ENCODE results near the gene BCL2L15. TPM values are rescaled to one million over a fixed set of nuclear protein-coding genes. Genes with fewer than 3 reads are reported as not detected.

The BCL2L15 gene
- total RNA-seq, 4 donors from 2014 or later, result 1.4 to 3.1 TPM; not detected in 2

GRCh38 chr1:113849072-113849471 lies 38.3 kb downstream of the BCL2L15 start:
- DNase-seq, result no peak
- H3K9me3 ChIP-seq, result no peaks in the 10 kb centered on the region
- H3K27ac ChIP-seq, result no peak overlapping the region
- H3K27me3 ChIP-seq, result no peaks in the 10 kb centered on the region
- H3K36me3 ChIP-seq, result no peaks in the 10 kb centered on the region
- intact Hi-C loops (cut with DNase I; ENCODE audit: low total_unique reads), result no loop called here
- H3K4me3 ChIP-seq, result no peak overlapping the region
- no peaks in the 10 kb centered on the region for H3K4me1 ChIP-seq
- TF ChIP-seq POLR2A (IDR thresholded peaks at IDR 0.05) (no peak), CTCF (IDR thresholded peaks at IDR 0.05) (no peak)

GRCh38 chr1:113846391-113847035 lies 40.9 kb downstream of the BCL2L15 start:
- H3K27ac ChIP-seq, result no peak overlapping the region
- H3K9me3 ChIP-seq, result no peaks in the 10 kb centered on the region
- intact Hi-C loops (cut with DNase I; ENCODE audit: low total_unique reads), result no loop called here
- no peak overlapping the region for H3K4me3 ChIP-seq
- no peaks in the 10 kb centered on the region for H3K27me3 ChIP-seq
- no peaks in the 10 kb centered on the region for H3K4me1 ChIP-seq
- no peak for DNase-seq
- no peaks in the 10 kb centered on the region for H3K36me3 ChIP-seq
- TF ChIP-seq POLR2A (IDR thresholded peaks at IDR 0.05) (no peak), CTCF (IDR thresholded peaks at IDR 0.05) (no peak)

- Histone ChIP-seq H3K4me1 (no peaks in the 10 kb centered on the region), H3K27me3 (no peaks in the 10 kb centered on the region), H3K36me3 (no peaks in the 10 kb centered on the region), H3K9me3 (no peaks in the 10 kb centered on the region), H3K4me3 (no peak overlapping the region), H3K27ac (no peak overlapping the region)
- DNase-seq, result no peak
- intact Hi-C loops (cut with DNase I; ENCODE audit: low total_unique reads), result loop anchor here (10.0 kb wide), 1 partner anchor 458 kb away; no protein-coding TSS in a partner anchor
- no peak for TF ChIP-seq CTCF (IDR thresholded peaks at IDR 0.05)
- TF ChIP-seq POLR2A (IDR thresholded peaks at IDR 0.05), result no peak
Observed at GRCh38 chr1:113836534-113836933, 50.8 kb downstream of the BCL2L15 start.

- H3K27ac ChIP-seq, result no peak overlapping the region
- intact Hi-C loops (cut with DNase I; ENCODE audit: low total_unique reads), result loop anchor here (10.0 kb wide), 1 partner anchor 459 kb away; no protein-coding TSS in a partner anchor
- DNase-seq, result no peak
- no peaks in the 10 kb centered on the region for H3K4me1 ChIP-seq
- no peaks in the 10 kb centered on the region for H3K9me3 ChIP-seq
- peak; percentile 49 to 71 (median 60) for TF ChIP-seq CTCF (IDR thresholded peaks at IDR 0.05)
- no peak for TF ChIP-seq POLR2A (IDR thresholded peaks at IDR 0.05)
- no peaks in the 10 kb centered on the region for H3K27me3 ChIP-seq
- no peak overlapping the region for H3K4me3 ChIP-seq
- H3K36me3 ChIP-seq, result no peaks in the 10 kb centered on the region
Observed at GRCh38 chr1:113835686-113836290, 51.6 kb downstream of the BCL2L15 start.

GRCh38 chr1:113834716-113835115 lies 52.7 kb downstream of the BCL2L15 start:
- Histone ChIP-seq H3K4me3 (no peak overlapping the region), H3K36me3 (no peaks in the 10 kb centered on the region), H3K4me1 (no peaks in the 10 kb centered on the region), H3K27ac (no peak overlapping the region), H3K27me3 (no peaks in the 10 kb centered on the region), H3K9me3 (no peaks in the 10 kb centered on the region)
- TF ChIP-seq CTCF (IDR thresholded peaks at IDR 0.05) (no peak), POLR2A (IDR thresholded peaks at IDR 0.05) (no peak)
- intact Hi-C loops (cut with DNase I; ENCODE audit: low total_unique reads), result loop anchor here (10.0 kb wide), 1 partner anchor 460 kb away; no protein-coding TSS in a partner anchor
- DNase-seq, result no peak

Measured in uterus (tissue), 4 donors.